GM23338 (cell line): Measurements from ENCODE around the gene EFCAB12. TPM values are rescaled to one million over a fixed set of nuclear protein-coding genes. Genes with fewer than 3 reads are reported as not detected.

Experiments used
- ATAC-seq: fragments of 200-7000 bp; cut with Tn5 transposase; 3 replicates; pipeline ENCODE4 v1.9.1; 2020
- DNase-seq: peaks from one replicate; pipeline ENCODE4 v3.0.0-alpha.2; 2015; ENCODE audit warnings: low spot score
- H2AFZ ChIP-seq: fragments of 200-600 bp; sonication (generic); 2 replicates; pipeline ENCODE4 v1.8.0; 2016; ENCODE audit warnings: antibody characterized with exemption, mild to moderate bottlenecking, moderate library complexity
- H3F3A ChIP-seq: fragments of 200-600 bp; sonication (generic); replicated peaks from 2 replicates; pipeline ENCODE4 v1.8.0; 2017; ENCODE audit warnings: antibody characterized with exemption, mixed run types, low read depth
- H3K27ac ChIP-seq: fragments of 200-600 bp; sonication (generic); 2 replicates; pipeline ENCODE4 v1.6.1; 2016; ENCODE audit warnings: low read depth
- H3K27me3 ChIP-seq: fragments of 200-600 bp; sonication (generic); 2 replicates; pipeline ENCODE4 v1.8.0; 2016; ENCODE audit warnings: mild to moderate bottlenecking, mixed run types, moderate library complexity; ENCODE audit not compliant: insufficient read depth
- H3K36me3 ChIP-seq: fragments of 200-600 bp; sonication (generic); 2 replicates; pipeline ENCODE4 v1.8.0; 2016; ENCODE audit warnings: mild to moderate bottlenecking; ENCODE audit not compliant: insufficient read depth
- H3K4me1 ChIP-seq: fragments of 200-600 bp; sonication (generic); 2 replicates; pipeline ENCODE4 v1.8.0; 2016; ENCODE audit warnings: mild to moderate bottlenecking, moderate library complexity; ENCODE audit not compliant: insufficient read depth
- H3K4me2 ChIP-seq: fragments of 200-600 bp; sonication (generic); 2 replicates; pipeline ENCODE4 v1.7.1; 2017; ENCODE audit warnings: mixed run types
- H3K4me3 ChIP-seq: fragments of 200-600 bp; sonication (generic); 2 replicates; pipeline ENCODE4 v1.6.1; 2016; ENCODE audit warnings: mixed run types
- H3K79me2 ChIP-seq: fragments of 200-600 bp; sonication (generic); replicated peaks from 2 replicates; pipeline ENCODE4 v1.8.0; 2017; ENCODE audit warnings: mild to moderate bottlenecking; ENCODE audit not compliant: insufficient read depth
- H3K9me2 ChIP-seq: fragments of 200-600 bp; sonication (generic); 2 replicates; pipeline ENCODE4 v1.8.0; 2017; ENCODE audit not compliant: insufficient read depth
- H4K20me1 ChIP-seq: fragments of 200-600 bp; sonication (generic); replicated peaks from 2 replicates; pipeline ENCODE4 v1.8.0; 2017; ENCODE audit warnings: mild to moderate bottlenecking; ENCODE audit not compliant: insufficient read depth
- H3K27ac Mint-ChIP-seq: 2 replicates; pipeline ENCODE4 v1.8.0; 2020; ENCODE audit warnings: inconsistent platforms, mild to moderate bottlenecking, moderate library complexity, mixed read lengths
- H3K27me3 Mint-ChIP-seq: 3 replicates; pipeline ENCODE4 v1.8.0; 2022; ENCODE audit warnings: low read depth, mild to moderate bottlenecking, moderate library complexity, mixed read lengths, inconsistent platforms; ENCODE audit not compliant: insufficient read depth, poor library complexity
- H3K36me3 Mint-ChIP-seq: 3 replicates; pipeline ENCODE4 v1.8.0; 2021; ENCODE audit warnings: low read depth, mild to moderate bottlenecking, inconsistent platforms, moderate library complexity, mixed read lengths
- H3K4me1 Mint-ChIP-seq: 3 replicates; pipeline ENCODE4 v1.8.0; 2020; ENCODE audit warnings: mild to moderate bottlenecking, inconsistent platforms, mixed read lengths
- H3K4me3 Mint-ChIP-seq: 3 replicates; pipeline ENCODE4 v1.8.0; 2021; ENCODE audit warnings: moderate library complexity, mild to moderate bottlenecking, inconsistent platforms, mixed read lengths
- H3K9me3 Mint-ChIP-seq: 3 replicates; pipeline ENCODE4 v1.8.0; 2020; ENCODE audit warnings: moderate library complexity, mild to moderate bottlenecking, inconsistent platforms, mixed read lengths
- ETS1 ChIP-seq: IDR thresholded peaks from 2 replicates; pipeline ENCODE4 v1.6.1; 2016; ENCODE audit warnings: antibody characterized with exemption
- EZH2 ChIP-seq: fragments of 200-600 bp; sonication (generic); IDR thresholded peaks from one replicate; pipeline ENCODE4 v1.8.0; 2017; ENCODE audit warnings: antibody characterized with exemption, mild to moderate bottlenecking, low read depth; ENCODE audit not compliant: unreplicated experiment
- JUNB ChIP-seq: IDR thresholded peaks from one replicate; pipeline ENCODE4 v1.6.1; 2016; ENCODE audit warnings: antibody characterized with exemption; ENCODE audit not compliant: unreplicated experiment
- NANOG ChIP-seq: IDR thresholded peaks from 2 replicates; pipeline ENCODE4 v1.6.1; 2016; ENCODE audit warnings: antibody characterized with exemption, borderline replicate concordance
- STAT1 ChIP-seq: IDR thresholded peaks from one replicate; pipeline ENCODE4 v1.6.1; 2016; ENCODE audit warnings: antibody characterized with exemption; ENCODE audit not compliant: unreplicated experiment
- ZNF114 ChIP-seq: fragments of 250-450 bp; sonication (Bioruptor Pico); IDR thresholded peaks from 2 replicates; pipeline ENCODE4 v1.5.0; 2020; ENCODE audit warnings: mild to moderate bottlenecking, moderate library complexity
- ZNF331 ChIP-seq: fragments of 250-450 bp; sonication (Bioruptor Pico); IDR thresholded peaks from 2 replicates; pipeline ENCODE4 v1.5.0; 2020; ENCODE audit warnings: low read depth, mild to moderate bottlenecking, moderate library complexity
- polyA plus RNA-seq: library from polyadenylated mRNA; unstranded; fragments of >200 nt; fragmentation: Nextera tagmentation; extraction: Ambion mirVana; gene quantifications from 2 replicates; pipeline ENCODE4 v1.2.1, GENCODE V29; 2016
- total RNA-seq: library from RNA; depleted of rRNA; stranded (reverse); fragments of >200 nt; shearing (Covaris generic); gene quantifications from 2 replicates; pipeline ENCODE4 v1.2.3, GENCODE V29; 2014
- TF ChIP-seq, protein P1 (sequence below): fragments of 250-450 bp; sonication (Bioruptor Pico); IDR thresholded peaks from 2 replicates; pipeline ENCODE4 v1.5.0; 2020; ENCODE audit warnings: mild to moderate bottlenecking, moderate library complexity
- TF ChIP-seq, protein P2 (sequence below), 2 experiments: fragments of 200-600 bp in 1 of 2; sonication (generic) in 1 of 2; conservative IDR thresholded peaks; 2 replicates each; pipeline versions ENCODE4 v1.5.1 to v1.6.1; 2016 to 2017; ENCODE audit warnings: antibody characterized with exemption in 2 of 2, low read depth in 2 of 2, mild to moderate bottlenecking in 2 of 2, moderate library complexity in 1 of 2
- TF ChIP-seq, protein P3 (sequence below): IDR thresholded peaks from one replicate; pipeline ENCODE4 v1.6.1; 2018; ENCODE audit warnings: antibody characterized with exemption; ENCODE audit not compliant: unreplicated experiment

The EFCAB12 gene
- total and polyA plus RNA-seq, 2 experiments from 2014 or later = 0.24 to 0.65 TPM

- TF ChIP-seq, protein P1, sequence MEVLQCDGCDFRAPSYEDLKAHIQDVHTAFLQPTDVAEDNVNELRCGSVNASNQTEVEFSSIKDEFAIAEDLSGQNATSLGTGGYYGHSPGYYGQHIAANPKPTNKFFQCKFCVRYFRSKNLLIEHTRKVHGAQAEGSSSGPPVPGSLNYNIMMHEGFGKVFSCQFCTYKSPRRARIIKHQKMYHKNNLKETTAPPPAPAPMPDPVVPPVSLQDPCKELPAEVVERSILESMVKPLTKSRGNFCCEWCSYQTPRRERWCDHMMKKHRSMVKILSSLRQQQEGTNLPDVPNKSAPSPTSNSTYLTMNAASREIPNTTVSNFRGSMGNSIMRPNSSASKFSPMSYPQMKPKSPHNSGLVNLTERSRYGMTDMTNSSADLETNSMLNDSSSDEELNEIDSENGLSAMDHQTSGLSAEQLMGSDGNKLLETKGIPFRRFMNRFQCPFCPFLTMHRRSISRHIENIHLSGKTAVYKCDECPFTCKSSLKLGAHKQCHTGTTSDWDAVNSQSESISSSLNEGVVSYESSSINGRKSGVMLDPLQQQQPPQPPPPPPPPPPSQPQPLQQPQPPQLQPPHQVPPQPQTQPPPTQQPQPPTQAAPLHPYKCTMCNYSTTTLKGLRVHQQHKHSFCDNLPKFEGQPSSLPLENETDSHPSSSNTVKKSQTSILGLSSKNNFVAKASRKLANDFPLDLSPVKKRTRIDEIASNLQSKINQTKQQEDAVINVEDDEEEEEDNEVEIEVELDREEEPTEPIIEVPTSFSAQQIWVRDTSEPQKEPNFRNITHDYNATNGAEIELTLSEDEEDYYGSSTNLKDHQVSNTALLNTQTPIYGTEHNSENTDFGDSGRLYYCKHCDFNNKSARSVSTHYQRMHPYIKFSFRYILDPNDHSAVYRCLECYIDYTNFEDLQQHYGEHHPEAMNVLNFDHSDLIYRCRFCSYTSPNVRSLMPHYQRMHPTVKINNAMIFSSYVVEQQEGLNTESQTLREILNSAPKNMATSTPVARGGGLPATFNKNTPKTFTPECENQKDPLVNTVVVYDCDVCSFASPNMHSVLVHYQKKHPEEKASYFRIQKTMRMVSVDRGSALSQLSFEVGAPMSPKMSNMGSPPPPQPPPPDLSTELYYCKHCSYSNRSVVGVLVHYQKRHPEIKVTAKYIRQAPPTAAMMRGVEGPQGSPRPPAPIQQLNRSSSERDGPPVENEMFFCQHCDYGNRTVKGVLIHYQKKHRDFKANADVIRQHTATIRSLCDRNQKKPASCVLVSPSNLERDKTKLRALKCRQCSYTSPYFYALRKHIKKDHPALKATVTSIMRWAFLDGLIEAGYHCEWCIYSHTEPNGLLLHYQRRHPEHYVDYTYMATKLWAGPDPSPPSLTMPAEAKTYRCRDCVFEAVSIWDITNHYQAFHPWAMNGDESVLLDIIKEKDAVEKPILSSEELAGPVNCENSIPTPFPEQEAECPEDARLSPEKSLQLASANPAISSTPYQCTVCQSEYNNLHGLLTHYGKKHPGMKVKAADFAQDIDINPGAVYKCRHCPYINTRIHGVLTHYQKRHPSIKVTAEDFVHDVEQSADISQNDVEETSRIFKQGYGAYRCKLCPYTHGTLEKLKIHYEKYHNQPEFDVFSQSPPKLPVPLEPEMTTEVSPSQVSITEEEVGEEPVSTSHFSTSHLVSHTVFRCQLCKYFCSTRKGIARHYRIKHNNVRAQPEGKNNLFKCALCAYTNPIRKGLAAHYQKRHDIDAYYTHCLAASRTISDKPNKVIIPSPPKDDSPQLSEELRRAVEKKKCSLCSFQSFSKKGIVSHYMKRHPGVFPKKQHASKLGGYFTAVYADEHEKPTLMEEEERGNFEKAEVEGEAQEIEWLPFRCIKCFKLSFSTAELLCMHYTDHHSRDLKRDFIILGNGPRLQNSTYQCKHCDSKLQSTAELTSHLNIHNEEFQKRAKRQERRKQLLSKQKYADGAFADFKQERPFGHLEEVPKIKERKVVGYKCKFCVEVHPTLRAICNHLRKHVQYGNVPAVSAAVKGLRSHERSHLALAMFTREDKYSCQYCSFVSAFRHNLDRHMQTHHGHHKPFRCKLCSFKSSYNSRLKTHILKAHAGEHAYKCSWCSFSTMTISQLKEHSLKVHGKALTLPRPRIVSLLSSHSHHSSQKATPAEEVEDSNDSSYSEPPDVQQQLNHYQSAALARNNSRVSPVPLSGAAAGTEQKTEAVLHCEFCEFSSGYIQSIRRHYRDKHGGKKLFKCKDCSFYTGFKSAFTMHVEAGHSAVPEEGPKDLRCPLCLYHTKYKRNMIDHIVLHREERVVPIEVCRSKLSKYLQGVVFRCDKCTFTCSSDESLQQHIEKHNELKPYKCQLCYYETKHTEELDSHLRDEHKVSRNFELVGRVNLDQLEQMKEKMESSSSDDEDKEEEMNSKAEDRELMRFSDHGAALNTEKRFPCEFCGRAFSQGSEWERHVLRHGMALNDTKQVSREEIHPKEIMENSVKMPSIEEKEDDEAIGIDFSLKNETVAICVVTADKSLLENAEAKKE = no peak
- TF ChIP-seq ZNF331 (CRISPR knock-in tag) (no peak), ETS1 (no peak), NANOG (no peak), ZNF114 (CRISPR knock-in tag) (no peak), STAT1 (no peak), JUNB (no peak)
Measured at GRCh38 chr3:129460572-129460971, 32.1 kb upstream of the EFCAB12 start (continued).

DNA sequence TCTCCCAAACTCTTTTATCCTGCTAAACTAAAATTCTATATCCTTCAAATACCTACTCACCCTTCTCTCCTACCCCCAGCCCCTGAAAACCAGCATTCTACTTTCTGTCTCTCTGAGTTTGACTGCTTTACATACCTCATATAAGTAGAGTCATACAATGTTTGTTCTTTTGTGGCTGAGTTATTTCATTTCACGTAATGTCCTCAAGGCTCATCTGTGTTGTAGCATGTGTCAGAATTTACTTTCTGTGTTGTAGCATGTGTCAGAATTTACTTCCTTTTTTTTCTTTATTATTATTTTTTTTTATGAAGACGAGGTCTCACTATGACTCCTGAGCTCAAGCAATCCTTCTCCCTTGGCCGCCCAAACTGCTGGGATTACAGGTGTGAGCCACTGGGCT lies 31.7 kb upstream of the EFCAB12 start:
- Histone ChIP-seq H3K4me2 (no peak overlapping the region), H3K27ac (no peak overlapping the region), H3F3A (no peaks in the 10 kb centered on the region), H4K20me1 (peaks cover 5% of the 10 kb centered on the region; the same call in 1 of the 2 replicates), H3K4me3 (no peak overlapping the region), H3K9me2 (no peaks in the 10 kb centered on the region), H3K79me2 (no peaks in the 10 kb centered on the region), H3K4me1 (no peaks in the 10 kb centered on the region), H3K27me3 (no peaks in the 10 kb centered on the region), H2AFZ (no peak overlapping the region), H3K36me3 (peaks cover 9% of the 10 kb centered on the region)
- H3K27ac Mint-ChIP-seq = no peak overlapping the region
- TF ChIP-seq, protein P2, sequence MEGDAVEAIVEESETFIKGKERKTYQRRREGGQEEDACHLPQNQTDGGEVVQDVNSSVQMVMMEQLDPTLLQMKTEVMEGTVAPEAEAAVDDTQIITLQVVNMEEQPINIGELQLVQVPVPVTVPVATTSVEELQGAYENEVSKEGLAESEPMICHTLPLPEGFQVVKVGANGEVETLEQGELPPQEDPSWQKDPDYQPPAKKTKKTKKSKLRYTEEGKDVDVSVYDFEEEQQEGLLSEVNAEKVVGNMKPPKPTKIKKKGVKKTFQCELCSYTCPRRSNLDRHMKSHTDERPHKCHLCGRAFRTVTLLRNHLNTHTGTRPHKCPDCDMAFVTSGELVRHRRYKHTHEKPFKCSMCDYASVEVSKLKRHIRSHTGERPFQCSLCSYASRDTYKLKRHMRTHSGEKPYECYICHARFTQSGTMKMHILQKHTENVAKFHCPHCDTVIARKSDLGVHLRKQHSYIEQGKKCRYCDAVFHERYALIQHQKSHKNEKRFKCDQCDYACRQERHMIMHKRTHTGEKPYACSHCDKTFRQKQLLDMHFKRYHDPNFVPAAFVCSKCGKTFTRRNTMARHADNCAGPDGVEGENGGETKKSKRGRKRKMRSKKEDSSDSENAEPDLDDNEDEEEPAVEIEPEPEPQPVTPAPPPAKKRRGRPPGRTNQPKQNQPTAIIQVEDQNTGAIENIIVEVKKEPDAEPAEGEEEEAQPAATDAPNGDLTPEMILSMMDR (conservative IDR thresholded peaks at IDR 0.05; ENCODE audit: low read depth in 2 of 2) = no peak
- TF ChIP-seq EZH2 = no peak
- TF ChIP-seq, protein P3, sequence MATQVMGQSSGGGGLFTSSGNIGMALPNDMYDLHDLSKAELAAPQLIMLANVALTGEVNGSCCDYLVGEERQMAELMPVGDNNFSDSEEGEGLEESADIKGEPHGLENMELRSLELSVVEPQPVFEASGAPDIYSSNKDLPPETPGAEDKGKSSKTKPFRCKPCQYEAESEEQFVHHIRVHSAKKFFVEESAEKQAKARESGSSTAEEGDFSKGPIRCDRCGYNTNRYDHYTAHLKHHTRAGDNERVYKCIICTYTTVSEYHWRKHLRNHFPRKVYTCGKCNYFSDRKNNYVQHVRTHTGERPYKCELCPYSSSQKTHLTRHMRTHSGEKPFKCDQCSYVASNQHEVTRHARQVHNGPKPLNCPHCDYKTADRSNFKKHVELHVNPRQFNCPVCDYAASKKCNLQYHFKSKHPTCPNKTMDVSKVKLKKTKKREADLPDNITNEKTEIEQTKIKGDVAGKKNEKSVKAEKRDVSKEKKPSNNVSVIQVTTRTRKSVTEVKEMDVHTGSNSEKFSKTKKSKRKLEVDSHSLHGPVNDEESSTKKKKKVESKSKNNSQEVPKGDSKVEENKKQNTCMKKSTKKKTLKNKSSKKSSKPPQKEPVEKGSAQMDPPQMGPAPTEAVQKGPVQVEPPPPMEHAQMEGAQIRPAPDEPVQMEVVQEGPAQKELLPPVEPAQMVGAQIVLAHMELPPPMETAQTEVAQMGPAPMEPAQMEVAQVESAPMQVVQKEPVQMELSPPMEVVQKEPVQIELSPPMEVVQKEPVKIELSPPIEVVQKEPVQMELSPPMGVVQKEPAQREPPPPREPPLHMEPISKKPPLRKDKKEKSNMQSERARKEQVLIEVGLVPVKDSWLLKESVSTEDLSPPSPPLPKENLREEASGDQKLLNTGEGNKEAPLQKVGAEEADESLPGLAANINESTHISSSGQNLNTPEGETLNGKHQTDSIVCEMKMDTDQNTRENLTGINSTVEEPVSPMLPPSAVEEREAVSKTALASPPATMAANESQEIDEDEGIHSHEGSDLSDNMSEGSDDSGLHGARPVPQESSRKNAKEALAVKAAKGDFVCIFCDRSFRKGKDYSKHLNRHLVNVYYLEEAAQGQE = no peak
- TF ChIP-seq ZNF114 (CRISPR knock-in tag) = no peak
- TF ChIP-seq ETS1 = no peak
- no peak for TF ChIP-seq ZNF331 (CRISPR knock-in tag)
- no peak for TF ChIP-seq JUNB
- H3K27me3 Mint-ChIP-seq = no peaks in the 10 kb centered on the region
- H3K9me3 Mint-ChIP-seq = no peaks in the 10 kb centered on the region
- peaks cover 3% of the 10 kb centered on the region; the same call in 1 of the 3 replicates for H3K36me3 Mint-ChIP-seq
- no peak for DNase-seq
- no peak for ATAC-seq
- no peak overlapping the region for H3K4me3 Mint-ChIP-seq
- H3K4me1 Mint-ChIP-seq = no peaks in the 10 kb centered on the region
